ENCODE data around the gene ERVMER34-1.

ERVMER34-1 gene

DNA sequence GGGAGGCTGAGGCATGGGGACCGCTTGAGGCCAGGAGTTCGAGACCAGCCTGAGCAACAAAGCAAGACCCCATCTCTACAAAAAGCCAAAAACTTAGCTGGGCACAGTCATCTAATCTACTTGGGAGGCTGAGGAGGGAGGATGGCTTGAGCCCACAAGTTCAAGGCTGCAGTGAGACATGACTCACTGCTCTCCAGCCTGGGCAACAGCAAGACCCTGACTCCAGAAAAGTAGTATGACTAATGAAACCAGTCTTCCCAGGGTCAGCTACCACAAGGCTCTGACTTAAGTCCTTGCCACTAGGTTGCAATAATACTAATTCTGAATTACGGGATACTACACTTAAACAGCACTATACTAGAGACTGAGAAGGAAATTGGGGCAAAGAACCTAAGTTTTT is 33.1 kb downstream of the ERVMER34-1 start:
- no peak for DNase-seq

GRCh38 chr4:52716364-52717151 is 34.7 kb downstream of the ERVMER34-1 start:
- DNase-seq: no peak

GRCh38 chr4:52715914-52716313 is 35.3 kb downstream of the ERVMER34-1 start:
- no peak for DNase-seq

DNA sequence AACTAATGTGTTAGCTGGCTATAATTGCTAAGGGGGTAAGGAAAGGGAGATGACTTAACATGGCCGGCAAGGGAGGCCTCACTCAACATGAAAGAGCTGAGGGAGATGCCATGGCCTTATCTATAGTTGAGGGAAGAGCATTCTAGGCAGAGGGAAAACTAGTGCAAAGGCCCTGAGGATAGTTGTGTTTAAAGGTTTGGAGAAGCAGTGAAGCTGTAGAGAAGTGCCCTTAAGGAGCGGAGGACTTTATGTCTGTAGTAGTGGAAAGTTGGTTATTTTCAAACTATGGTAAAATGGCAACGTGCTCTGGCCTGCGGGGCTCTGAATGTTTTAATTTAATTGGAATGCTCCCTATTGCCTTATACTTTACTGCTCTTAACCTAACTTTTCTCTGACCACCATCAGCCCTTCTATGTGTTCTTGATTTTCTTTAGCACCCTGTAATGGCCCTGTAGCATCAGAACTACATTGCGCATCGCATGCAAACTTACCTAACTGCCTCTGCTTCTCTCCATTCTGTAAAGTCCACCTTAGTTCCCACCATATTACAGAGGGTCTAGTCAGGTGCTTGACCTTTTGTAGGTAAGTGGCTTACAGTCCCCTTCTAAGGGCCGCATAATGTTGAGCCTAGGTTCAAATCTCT is 35.8 kb downstream of the ERVMER34-1 start:
- DNase-seq: no peak

- DNase-seq: no peak
Measured at GRCh38 chr4:52714597-52715254, 36.5 kb downstream of the ERVMER34-1 start.

GRCh38 chr4:52713456-52713937 is 37.7 kb downstream of the ERVMER34-1 start:
- no peak for DNase-seq

DNA sequence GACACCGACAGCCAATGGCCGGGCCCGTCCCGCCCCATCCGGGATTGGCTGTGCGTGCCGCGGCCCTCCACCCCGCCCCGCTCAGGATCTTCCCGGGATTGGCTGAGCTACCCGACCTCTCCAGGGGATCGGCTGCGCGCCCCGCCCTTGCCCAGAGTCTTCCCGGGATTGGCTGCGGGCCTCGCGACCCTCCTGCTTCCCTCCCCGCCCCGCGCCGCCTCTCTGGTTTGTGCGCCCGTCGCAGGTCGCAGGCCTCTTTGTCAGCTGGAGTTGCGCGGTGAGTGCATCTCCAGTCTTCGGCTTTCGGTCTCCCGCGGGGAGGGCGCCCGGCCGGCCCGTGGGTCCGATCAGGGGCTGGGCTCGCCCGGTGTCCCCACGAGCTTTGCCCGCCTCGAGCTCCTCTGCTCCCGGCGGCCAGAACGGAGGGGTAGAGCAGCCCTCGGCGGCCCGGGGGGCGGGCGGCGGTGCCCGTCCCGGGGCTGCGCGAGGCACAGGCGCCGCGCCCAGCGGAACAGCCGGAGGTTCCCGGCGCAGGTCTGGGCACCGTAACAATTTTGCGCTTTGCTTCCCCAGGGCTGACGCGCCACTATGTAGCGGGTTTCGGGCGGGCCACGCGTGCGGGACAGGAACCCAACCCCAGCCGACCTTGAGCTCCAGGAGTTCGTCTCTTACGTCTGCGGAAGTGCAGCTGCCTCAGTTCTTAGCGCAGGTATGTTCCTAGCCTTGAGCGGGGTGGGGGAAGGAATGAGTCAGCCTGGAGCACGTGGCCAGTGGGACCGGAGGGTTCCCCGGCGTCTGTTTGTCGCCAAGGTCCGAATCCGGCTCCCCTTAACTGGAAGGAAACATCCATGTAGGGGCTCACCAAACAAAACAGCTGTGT is 38.7 kb downstream of the ERVMER34-1 start:
- DNase-seq: peak; percentile 93

DNA sequence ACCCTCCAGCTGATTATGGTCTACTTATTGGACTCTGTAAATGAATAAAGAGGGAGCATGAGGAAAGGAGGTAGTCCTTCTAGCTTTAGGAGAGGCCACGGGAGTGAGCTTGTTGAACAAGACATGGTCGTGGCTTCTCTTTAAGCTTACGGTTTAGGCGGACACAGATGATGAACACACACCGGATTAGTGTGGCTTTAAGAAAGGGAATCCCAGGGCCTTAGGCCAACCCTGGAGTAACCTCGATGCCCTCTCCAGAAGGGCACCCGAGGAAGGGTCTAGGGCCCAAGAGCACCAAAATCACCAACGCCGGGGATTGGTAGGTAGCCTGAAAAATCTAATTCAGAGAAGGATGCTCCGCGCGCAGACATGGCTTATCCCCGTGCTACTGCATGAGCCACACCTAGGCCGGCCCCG is 39.4 kb downstream of the ERVMER34-1 start:
- DNase-seq: no peak

GRCh38 chr4:52711272-52711671 is 40.0 kb downstream of the ERVMER34-1 start:
- DNase-seq: no peak

DNA sequence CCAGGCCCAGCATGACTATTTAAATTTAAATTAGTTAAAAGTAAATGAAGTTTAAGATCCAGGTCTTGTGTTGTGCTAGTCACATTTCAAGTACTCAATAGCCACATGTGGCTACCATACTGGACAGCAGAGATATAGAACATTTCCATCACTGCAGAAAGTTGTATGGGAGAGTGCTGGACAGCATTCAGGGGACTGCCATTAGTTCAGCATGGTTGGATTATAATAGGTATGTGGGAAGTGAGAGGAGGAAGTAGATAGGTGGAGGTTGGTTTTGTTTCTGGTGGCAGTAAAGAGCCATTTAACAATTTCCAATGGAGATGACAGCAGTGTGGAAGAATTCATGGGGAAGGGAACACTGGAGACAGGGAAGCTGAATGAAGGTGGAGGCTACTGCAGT is 42.1 kb downstream of the ERVMER34-1 start:
- DNase-seq: no peak

DNA sequence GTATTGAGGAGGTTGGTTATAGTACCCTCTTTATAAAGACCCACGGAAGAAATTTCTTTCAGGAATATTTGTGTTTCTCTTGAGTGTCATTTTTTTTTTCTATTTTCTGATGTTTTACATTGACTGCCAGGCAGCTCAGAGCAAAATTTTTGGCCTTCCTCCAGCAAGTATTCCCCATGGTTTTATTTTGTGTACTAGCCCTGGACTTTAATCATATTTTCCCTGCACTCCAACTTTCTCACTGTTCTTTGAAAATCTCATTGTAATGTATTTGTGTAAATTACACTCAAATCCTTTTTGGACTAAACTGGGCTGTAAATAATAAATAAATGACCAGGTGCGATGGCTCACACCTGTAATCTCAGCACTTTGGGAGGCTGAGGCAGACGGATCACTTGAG is 46.6 kb downstream of the ERVMER34-1 start:
- no peak for DNase-seq

DNA sequence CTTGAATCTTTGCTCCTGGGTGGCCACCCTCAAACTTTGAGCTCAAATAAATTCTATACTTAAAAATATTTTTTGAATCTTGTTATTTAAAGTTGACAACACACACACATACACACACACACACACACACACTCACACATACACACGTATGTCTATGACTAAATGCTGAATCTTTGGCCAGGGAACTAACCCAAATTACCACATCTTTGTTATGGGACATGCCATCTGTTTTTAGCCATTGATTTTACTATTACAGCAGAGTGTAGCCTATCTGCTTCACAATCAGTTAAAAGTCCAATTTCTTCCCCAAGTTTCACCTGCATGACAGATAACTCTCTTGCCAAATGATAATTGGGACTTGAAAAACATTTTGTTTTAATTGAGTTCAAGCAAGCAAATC is 47.1 kb downstream of the ERVMER34-1 start:
- no peak for DNase-seq

DNA sequence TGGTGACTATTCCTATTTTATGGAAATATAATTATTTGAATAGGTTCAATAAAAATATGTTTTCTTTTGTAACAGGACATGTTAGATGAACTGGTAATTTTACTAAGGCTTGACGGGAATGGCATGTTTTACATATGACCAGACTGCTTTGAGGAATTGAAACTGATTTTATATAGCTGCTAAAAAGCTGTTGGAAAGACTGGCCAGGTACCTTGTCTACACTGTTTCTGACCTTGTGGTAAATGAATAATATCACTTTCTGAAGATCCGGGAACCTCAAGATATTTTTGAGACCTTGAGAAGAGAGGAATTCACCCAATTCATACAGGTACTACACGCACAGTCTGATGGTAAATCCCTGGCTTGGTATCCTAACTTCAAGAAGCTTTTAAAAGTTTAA is 50.0 kb downstream of the ERVMER34-1 start:
- DNase-seq: no peak

- no peak for DNase-seq
Measured at GRCh38 chr4:52694936-52695335, 56.3 kb downstream of the ERVMER34-1 start.

GRCh38 chr4:52693492-52693891 is 57.7 kb downstream of the ERVMER34-1 start:
- no peak for DNase-seq

All from right kidney (tissue), 1 donor.